Dermis microvascular lymphatic vessel endothelial cell (primary cell): Measurements from ENCODE around the gene HAPLN2. TPM values are rescaled to one million over a fixed set of nuclear protein-coding genes. Genes with fewer than 3 reads are reported as not detected.

ENCODE experiments used
- DNase-seq, 2 donors: peaks; one replicate each; pipeline versions ENCODE4 v3.0.0 to v3.0.0-alpha.2; 2010; ENCODE audit warnings: low read depth in 2 of 2
- total RNA-seq: library from RNA; depleted of rRNA; stranded (reverse); fragments of >200 nt; gene quantifications from 2 replicates; pipeline ENCODE4 v1.2.1, GENCODE V29; 2014

The HAPLN2 gene
- total RNA-seq, 1 donor from 2014 or later = not detected

GRCh38 chr1:156662005-156662799 is 43.0 kb downstream of the HAPLN2 start:
- peak in 1 of 2 donors; percentile 29 for DNase-seq

- DNase-seq = no peak
Observed at GRCh38 chr1:156662800-156663055, 43.5 kb downstream of the HAPLN2 start.

GRCh38 chr1:156663178-156663577 is 44.0 kb downstream of the HAPLN2 start:
- DNase-seq = peak in 1 of 2 donors; percentile 24

GRCh38 chr1:156664046-156664766 is 45.0 kb downstream of the HAPLN2 start:
- no peak for DNase-seq

GRCh38 chr1:156664767-156665411 is 45.7 kb downstream of the HAPLN2 start:
- DNase-seq = peak in 1 of 2 donors; percentile 17

GRCh38 chr1:156665539-156665938 is 46.3 kb downstream of the HAPLN2 start:
- no peak for DNase-seq

- no peak for DNase-seq
Observed at GRCh38 chr1:156666862-156667609, 47.8 kb downstream of the HAPLN2 start.

- no peak for DNase-seq
Observed at GRCh38 chr1:156667610-156667967, 48.4 kb downstream of the HAPLN2 start.

- no peak for DNase-seq
Observed at GRCh38 chr1:156667968-156668709, 48.9 kb downstream of the HAPLN2 start.

- DNase-seq = no peak
Observed at GRCh38 chr1:156668801-156669637, 49.8 kb downstream of the HAPLN2 start.

GRCh38 chr1:156669794-156670193 is 50.6 kb downstream of the HAPLN2 start:
- DNase-seq = no peak

GRCh38 chr1:156670359-156670758 is 51.1 kb downstream of the HAPLN2 start:
- no peak for DNase-seq

GRCh38 chr1:156670791-156671190 is 51.6 kb downstream of the HAPLN2 start:
- no peak for DNase-seq

GRCh38 chr1:156671804-156672203 is 52.6 kb downstream of the HAPLN2 start:
- DNase-seq = no peak

GRCh38 chr1:156673387-156674121 is 54.3 kb downstream of the HAPLN2 start:
- DNase-seq = no peak
